ENCODE measurements around the gene SRGAP2C.
"Not testable (repeated sequence)": the region's sequence is repeated elsewhere in the genome, so short reads cannot be mapped to it uniquely, and the experiment has no call there.

SRGAP2C gene

DNA sequence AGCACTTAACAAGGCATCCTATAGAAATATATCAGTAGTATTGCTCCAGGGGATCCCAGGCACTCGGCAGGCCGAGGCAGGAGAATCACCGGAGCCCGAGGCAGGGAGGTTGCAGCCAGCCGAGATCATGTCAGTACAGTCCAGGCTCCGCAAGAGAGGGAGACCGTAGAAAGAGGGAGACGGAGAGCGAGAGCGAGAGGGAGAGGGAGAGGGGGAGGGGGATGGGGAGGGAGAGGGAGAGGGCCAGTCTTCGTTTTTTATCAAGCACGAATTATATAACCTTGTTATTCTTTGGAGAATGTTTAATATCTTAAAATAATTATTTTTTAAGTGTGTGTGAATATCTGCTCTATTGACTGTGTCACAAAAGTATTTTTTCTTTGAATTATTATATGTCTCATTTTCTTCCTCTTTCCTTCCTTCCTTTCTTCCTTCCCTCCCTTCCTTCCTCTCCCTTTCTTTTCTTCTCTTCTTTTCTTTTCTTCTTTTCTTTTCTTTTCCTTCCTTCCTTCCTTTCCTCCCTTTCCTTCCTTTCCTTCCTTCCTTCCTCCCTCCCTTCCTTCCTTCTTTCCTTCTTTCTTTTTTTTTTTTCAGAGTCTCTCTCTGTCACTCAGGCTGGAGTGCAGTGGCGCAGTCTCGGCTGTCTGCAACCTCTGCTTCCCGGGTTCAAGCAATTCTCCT is 233.7 kb downstream of the SRGAP2C start:
- DNase-seq (ENCODE audit: low read depth) = no peak
- H3K4me3 ChIP-seq (ENCODE audit: low read length) = no peak overlapping the region
- TF ChIP-seq, protein P1, sequence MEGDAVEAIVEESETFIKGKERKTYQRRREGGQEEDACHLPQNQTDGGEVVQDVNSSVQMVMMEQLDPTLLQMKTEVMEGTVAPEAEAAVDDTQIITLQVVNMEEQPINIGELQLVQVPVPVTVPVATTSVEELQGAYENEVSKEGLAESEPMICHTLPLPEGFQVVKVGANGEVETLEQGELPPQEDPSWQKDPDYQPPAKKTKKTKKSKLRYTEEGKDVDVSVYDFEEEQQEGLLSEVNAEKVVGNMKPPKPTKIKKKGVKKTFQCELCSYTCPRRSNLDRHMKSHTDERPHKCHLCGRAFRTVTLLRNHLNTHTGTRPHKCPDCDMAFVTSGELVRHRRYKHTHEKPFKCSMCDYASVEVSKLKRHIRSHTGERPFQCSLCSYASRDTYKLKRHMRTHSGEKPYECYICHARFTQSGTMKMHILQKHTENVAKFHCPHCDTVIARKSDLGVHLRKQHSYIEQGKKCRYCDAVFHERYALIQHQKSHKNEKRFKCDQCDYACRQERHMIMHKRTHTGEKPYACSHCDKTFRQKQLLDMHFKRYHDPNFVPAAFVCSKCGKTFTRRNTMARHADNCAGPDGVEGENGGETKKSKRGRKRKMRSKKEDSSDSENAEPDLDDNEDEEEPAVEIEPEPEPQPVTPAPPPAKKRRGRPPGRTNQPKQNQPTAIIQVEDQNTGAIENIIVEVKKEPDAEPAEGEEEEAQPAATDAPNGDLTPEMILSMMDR (conservative IDR thresholded peaks at IDR 0.05; ENCODE audit: low read length) = no peak

- DNase-seq (ENCODE audit: low read depth); H3K4me3 ChIP-seq (ENCODE audit: low read length): not testable (repeated sequence)
Observed at GRCh38 chr1:121419050-121419615, 234.4 kb downstream of the SRGAP2C start.

DNA sequence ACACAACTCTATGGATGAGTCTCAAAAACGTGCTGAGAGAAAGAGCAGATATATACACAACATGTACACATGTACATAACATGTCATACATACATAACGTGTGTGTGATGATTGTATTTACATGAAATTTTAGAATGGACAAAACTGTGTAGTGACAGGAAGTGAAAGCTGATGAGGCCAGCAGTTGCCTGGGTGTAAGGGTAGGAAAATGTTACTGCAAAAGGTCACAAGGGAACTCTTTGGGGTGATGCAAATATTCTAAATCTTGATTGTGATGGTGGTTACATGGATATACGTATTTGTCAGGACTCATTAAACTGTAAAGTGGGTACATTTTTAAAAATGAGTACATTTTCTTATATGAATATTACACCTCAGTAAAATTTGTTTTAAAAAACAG is 236.7 kb downstream of the SRGAP2C start:
- not testable (repeated sequence) for H3K4me3 ChIP-seq (ENCODE audit: low read length); DNase-seq (ENCODE audit: low read depth)

- not testable (repeated sequence) for DNase-seq (ENCODE audit: low read depth); H3K4me3 ChIP-seq (ENCODE audit: low read length)
Observed at GRCh38 chr1:121423956-121424355, 239.2 kb downstream of the SRGAP2C start.

GRCh38 chr1:121433517-121433916 is 248.7 kb downstream of the SRGAP2C start:
- DNase-seq (ENCODE audit: low read depth); H3K4me3 ChIP-seq (ENCODE audit: low read length): not testable (repeated sequence)

DNA sequence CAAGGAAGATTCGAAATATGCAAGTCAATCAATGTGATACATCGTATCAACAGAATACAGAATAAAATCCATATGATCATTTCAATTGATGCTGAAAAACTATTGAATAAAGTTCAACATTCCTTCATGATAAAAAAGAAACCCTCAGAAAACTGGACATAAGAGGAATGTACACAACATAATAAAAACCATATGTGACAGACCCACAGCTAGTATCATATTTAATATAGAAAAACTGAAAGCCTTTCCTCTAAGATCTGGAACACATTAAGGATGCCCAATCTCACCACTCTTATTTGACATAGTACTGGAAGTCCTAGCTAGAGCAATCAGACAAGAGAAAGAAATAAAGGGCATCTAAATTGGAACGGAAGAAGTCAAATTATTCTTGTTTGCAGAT is 254.1 kb downstream of the SRGAP2C start:
- not testable (repeated sequence) for H3K4me3 ChIP-seq (ENCODE audit: low read length)
- peak; percentile 29 for DNase-seq (ENCODE audit: low read depth)

- H3K4me3 ChIP-seq (ENCODE audit: low read length) = no peak overlapping the region
- TF ChIP-seq, protein P1 (conservative IDR thresholded peaks at IDR 0.05; ENCODE audit: low read length) = no peak
- no peak for DNase-seq (ENCODE audit: low read depth)
Observed at GRCh38 chr1:121440993-121441392, 256.2 kb downstream of the SRGAP2C start.

Measured in AG10803 (cell line).